Panc1 (cell line): ENCODE data around the gene TECPR1. TPM values are rescaled to one million over a fixed set of nuclear protein-coding genes. Genes with fewer than 3 reads are reported as not detected.

Source experiments
- ATAC-seq: fragments of 200-7000 bp; cut with Tn5 transposase; 2 replicates; pipeline ENCODE4 v1.9.1; 2020; ENCODE audit warnings: mild to moderate bottlenecking, moderate library complexity
- BruUV-seq: library from RNA; stranded (reverse); fragments of 400-500 nt; replicated peaks from 2 replicates; lab custom pipeline; 2021; lab: Mats Ljungman, UMichigan
- CTCF ChIA-PET: fragments of 300-600 bp; sonication (Branson Sonifier 250); formaldehyde crosslinking; loops from one replicate; lab custom pipeline; 2022; ENCODE audit warnings: antibody characterized with exemption; lab: Charles Lee
- POLR2A ChIA-PET: fragments of 300-600 bp; sonication (Branson Sonifier 250); formaldehyde crosslinking; loops from one replicate; lab custom pipeline; 2022; ENCODE audit warnings: antibody characterized with exemption; lab: Charles Lee
- DNase-seq: peaks from one replicate; pipeline ENCODE4 v3.0.0-alpha.2; 2010; ENCODE audit warnings: low read depth, low spot score
- H3K27ac ChIP-seq: 2 replicates; pipeline ENCODE4 v1.5.1; 2011; ENCODE audit warnings: mild to moderate bottlenecking, low read length, inconsistent platforms
- H3K27me3 ChIP-seq: fragments of 200-500 bp; sonication (Bioruptor generic); 2 replicates; pipeline ENCODE4 v1.6.0; 2014; ENCODE audit warnings: low read length, inconsistent platforms; ENCODE audit not compliant: control insufficient read depth, insufficient read depth
- H3K36me3 ChIP-seq: fragments of 200-500 bp; sonication (Bioruptor generic); 2 replicates; pipeline ENCODE4 v1.5.1; 2014; ENCODE audit warnings: inconsistent platforms, mild to moderate bottlenecking, low read length, moderate library complexity; ENCODE audit not compliant: control insufficient read depth, insufficient read depth
- H3K4me1 ChIP-seq: 2 replicates; pipeline ENCODE4 v1.5.1; 2011; ENCODE audit warnings: inconsistent platforms, mild to moderate bottlenecking, low read length, moderate library complexity; ENCODE audit not compliant: control insufficient read depth, insufficient read depth
- H3K4me3 ChIP-seq, 2 experiments: 2 replicates each; pipeline ENCODE4 v1.5.1; 2011 to 2012; ENCODE audit warnings: low read depth in 2 of 2, low read length in 2 of 2, mild to moderate bottlenecking in 2 of 2, inconsistent platforms in 1 of 2, moderate library complexity in 1 of 2
- H3K9me3 ChIP-seq: fragments of 200-500 bp; sonication (Bioruptor generic); 2 replicates; pipeline ENCODE4 v1.5.1; 2014; ENCODE audit warnings: low read depth, mild to moderate bottlenecking, inconsistent platforms, low read length, moderate library complexity; ENCODE audit not compliant: control insufficient read depth, insufficient read depth
- POLR2AphosphoS5 ChIP-seq: IDR thresholded peaks from 2 replicates; pipeline ENCODE4 v1.6.1; 2012; ENCODE audit warnings: mild to moderate bottlenecking, low read depth, low read length, moderate library complexity
- SIN3A ChIP-seq: IDR thresholded peaks from 2 replicates; pipeline ENCODE4 v1.6.1; 2012; ENCODE audit warnings: low read depth, mild to moderate bottlenecking, low read length, moderate library complexity, borderline replicate concordance; ENCODE audit not compliant: insufficient read depth
- TCF7L2 ChIP-seq: IDR thresholded peaks from 2 replicates; pipeline ENCODE4 v1.6.1; 2011; ENCODE audit warnings: mild to moderate bottlenecking, low read depth, low read length, inconsistent platforms
- in situ Hi-C: cut with HindIII; loops from 2 replicates; pipeline ENCODE4 v1.10.0; 2016; ENCODE audit warnings: low sequenced_read_pairs, low pct_unique_long_range_greater_than_20kb
- intact Hi-C: fragments of 100-400 bp; cut with micrococcal nuclease; formaldehyde crosslinking; loops from one replicate; pipeline ENCODE4 v1.10.0; 2022; ENCODE audit not compliant: unreplicated experiment
- total RNA-seq: library from RNA; stranded (reverse); gene quantifications from one replicate; pipeline ENCODE4 v1.2.1, GENCODE V29; 2021; ENCODE audit not compliant: unreplicated experiment
- TF ChIP-seq, protein P1 (sequence below): fragments of 450-650 bp; IDR thresholded peaks from 2 replicates; pipeline ENCODE4 v1.5.1; 2017; ENCODE audit warnings: mild to moderate bottlenecking
- TF ChIP-seq, protein P2 (sequence below), 2 experiments: IDR thresholded peaks; 2 replicates each; pipeline ENCODE4 v1.6.1; 2011 to 2012; ENCODE audit warnings: low read depth in 2 of 2, control low read depth in 1 of 2, low read length in 1 of 2, mild to moderate bottlenecking in 1 of 2, moderate library complexity in 1 of 2; ENCODE audit not compliant: insufficient read depth in 1 of 2

TECPR1 gene
- total RNA-seq, 1 experiment from 2014 or later: 21.0 TPM

DNA sequence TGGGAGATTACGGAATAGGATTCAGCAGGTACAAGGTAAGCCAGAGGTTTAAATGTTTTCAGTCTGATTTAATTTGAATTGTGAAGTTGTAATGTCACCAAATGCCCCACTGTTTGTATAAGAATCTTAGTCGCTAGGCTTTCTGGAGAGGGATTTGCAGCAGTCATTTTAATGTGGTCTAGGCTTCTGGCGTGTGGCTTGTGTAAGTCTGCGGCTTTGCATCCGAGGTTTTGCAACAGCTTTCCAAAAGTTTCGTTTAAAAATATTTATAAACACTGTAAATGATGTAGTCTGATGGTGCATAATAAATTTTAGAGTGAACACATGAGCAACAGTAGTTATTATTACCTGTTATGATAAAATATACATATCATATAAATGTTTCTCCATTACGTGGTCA lies 66.9 kb downstream of the TECPR1 start:
- Histone ChIP-seq H3K4me1 (no peaks in the 10 kb centered on the region), H3K27me3 (no peaks in the 10 kb centered on the region), H3K36me3 (no peaks in the 10 kb centered on the region), H3K4me3 (no peak overlapping the region), H3K27ac (no peak overlapping the region), H3K9me3 (no peaks in the 10 kb centered on the region)
- ChIA-PET POLR2A (no interaction called here), CTCF (interaction anchor here (0.8 kb wide), 1 partner anchor 52 kb away, joined by 3 read pairs; no protein-coding TSS in a partner anchor)
- in situ Hi-C loops: no loop called here
- TF ChIP-seq, protein P1, sequence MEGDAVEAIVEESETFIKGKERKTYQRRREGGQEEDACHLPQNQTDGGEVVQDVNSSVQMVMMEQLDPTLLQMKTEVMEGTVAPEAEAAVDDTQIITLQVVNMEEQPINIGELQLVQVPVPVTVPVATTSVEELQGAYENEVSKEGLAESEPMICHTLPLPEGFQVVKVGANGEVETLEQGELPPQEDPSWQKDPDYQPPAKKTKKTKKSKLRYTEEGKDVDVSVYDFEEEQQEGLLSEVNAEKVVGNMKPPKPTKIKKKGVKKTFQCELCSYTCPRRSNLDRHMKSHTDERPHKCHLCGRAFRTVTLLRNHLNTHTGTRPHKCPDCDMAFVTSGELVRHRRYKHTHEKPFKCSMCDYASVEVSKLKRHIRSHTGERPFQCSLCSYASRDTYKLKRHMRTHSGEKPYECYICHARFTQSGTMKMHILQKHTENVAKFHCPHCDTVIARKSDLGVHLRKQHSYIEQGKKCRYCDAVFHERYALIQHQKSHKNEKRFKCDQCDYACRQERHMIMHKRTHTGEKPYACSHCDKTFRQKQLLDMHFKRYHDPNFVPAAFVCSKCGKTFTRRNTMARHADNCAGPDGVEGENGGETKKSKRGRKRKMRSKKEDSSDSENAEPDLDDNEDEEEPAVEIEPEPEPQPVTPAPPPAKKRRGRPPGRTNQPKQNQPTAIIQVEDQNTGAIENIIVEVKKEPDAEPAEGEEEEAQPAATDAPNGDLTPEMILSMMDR: no peak
- TF ChIP-seq POLR2AphosphoS5: no peak
- TF ChIP-seq, protein P2, sequence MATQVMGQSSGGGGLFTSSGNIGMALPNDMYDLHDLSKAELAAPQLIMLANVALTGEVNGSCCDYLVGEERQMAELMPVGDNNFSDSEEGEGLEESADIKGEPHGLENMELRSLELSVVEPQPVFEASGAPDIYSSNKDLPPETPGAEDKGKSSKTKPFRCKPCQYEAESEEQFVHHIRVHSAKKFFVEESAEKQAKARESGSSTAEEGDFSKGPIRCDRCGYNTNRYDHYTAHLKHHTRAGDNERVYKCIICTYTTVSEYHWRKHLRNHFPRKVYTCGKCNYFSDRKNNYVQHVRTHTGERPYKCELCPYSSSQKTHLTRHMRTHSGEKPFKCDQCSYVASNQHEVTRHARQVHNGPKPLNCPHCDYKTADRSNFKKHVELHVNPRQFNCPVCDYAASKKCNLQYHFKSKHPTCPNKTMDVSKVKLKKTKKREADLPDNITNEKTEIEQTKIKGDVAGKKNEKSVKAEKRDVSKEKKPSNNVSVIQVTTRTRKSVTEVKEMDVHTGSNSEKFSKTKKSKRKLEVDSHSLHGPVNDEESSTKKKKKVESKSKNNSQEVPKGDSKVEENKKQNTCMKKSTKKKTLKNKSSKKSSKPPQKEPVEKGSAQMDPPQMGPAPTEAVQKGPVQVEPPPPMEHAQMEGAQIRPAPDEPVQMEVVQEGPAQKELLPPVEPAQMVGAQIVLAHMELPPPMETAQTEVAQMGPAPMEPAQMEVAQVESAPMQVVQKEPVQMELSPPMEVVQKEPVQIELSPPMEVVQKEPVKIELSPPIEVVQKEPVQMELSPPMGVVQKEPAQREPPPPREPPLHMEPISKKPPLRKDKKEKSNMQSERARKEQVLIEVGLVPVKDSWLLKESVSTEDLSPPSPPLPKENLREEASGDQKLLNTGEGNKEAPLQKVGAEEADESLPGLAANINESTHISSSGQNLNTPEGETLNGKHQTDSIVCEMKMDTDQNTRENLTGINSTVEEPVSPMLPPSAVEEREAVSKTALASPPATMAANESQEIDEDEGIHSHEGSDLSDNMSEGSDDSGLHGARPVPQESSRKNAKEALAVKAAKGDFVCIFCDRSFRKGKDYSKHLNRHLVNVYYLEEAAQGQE (IDR thresholded peaks at IDR 0.05; ENCODE audit: insufficient read depth in 1 of 2, low read depth in 2 of 2, low read length in 1 of 2): no peak
- no peak for TF ChIP-seq TCF7L2
- TF ChIP-seq SIN3A: no peak
- intact Hi-C loops: no loop called here
- no peak for DNase-seq
- no peak for ATAC-seq
- BruUV-seq: no TSS peak

DNA sequence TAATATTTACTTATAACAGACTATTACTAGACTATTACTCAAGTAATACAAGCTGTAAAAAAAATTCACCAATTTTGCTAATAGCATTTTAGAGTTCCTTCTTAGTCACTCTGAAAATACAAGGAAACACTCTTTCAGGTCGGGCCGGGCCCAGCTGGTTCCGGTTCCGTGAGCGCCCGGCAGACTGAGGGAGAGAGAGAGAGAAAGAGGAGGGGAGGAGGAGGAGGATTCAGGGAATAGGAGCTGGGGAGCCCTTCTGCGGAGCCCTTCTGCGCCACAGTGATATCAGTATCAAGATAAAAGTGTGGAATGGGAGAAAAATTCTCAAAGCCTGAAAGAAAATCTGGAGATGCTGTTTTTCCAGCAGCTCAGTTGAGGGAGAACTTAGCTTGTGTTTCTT lies 71.3 kb downstream of the TECPR1 start:
- no peaks in the 10 kb centered on the region for H3K9me3 ChIP-seq
- no peaks in the 10 kb centered on the region for H3K27me3 ChIP-seq
- in situ Hi-C loops: no loop called here
- no peaks in the 10 kb centered on the region for H3K36me3 ChIP-seq
- ChIA-PET CTCF (interaction anchor here (0.7 kb wide), 1 partner anchor 169 kb away, joined by 4 read pairs; no protein-coding TSS in a partner anchor), POLR2A (no interaction called here)
- H3K4me3 ChIP-seq: no peak overlapping the region
- DNase-seq (no peak), ATAC-seq (no peak)
- BruUV-seq: no TSS peak
- H3K4me1 ChIP-seq: no peaks in the 10 kb centered on the region
- TF ChIP-seq, protein P1: no peak
- no peak for TF ChIP-seq TCF7L2
- no peak for TF ChIP-seq POLR2AphosphoS5
- no peak for TF ChIP-seq SIN3A
- TF ChIP-seq, protein P2 (IDR thresholded peaks at IDR 0.05; ENCODE audit: insufficient read depth in 1 of 2, low read depth in 2 of 2, low read length in 1 of 2): no peak
- no peak overlapping the region for H3K27ac ChIP-seq
- intact Hi-C loops: no loop called here
